Stimulated activated naive B cell treated with anti-CD40 and anti-IgM and Interleukin-4, amounts not matched to agents 10 μg/mL and 1 μg/mL and 100 μg/mL, for 72 hours (primary cell): Measurements from ENCODE around the gene UGT1A6.

Experiments
- ATAC-seq, 2 donors: fragments of 150-1000 bp; cut with Tn5 transposase; replicated peaks; 2 replicates each; pipeline ENCODE4 v1.10.0; 2021; ENCODE audit warnings: moderate library complexity in 1 of 2
- DNase-seq: peaks from one replicate; pipeline ENCODE4 v3.0.0; 2021
- H3K27ac Mint-ChIP-seq: one replicate; pipeline ENCODE4 v1.8.0; 2022; ENCODE audit warnings: mild to moderate bottlenecking, mixed read lengths
- H3K27me3 Mint-ChIP-seq, 2 donors: one replicate each; pipeline ENCODE4 v1.8.0; 2022; ENCODE audit warnings: mixed read lengths in 2 of 2
- H3K36me3 Mint-ChIP-seq, 2 donors: one replicate each; pipeline ENCODE4 v1.8.0; 2022; ENCODE audit warnings: mixed read lengths in 2 of 2, mild to moderate bottlenecking in 1 of 2
- H3K4me1 Mint-ChIP-seq, 2 donors: one replicate each; pipeline ENCODE4 v1.8.0; 2022; ENCODE audit warnings: mixed read lengths in 2 of 2, mild to moderate bottlenecking in 1 of 2
- H3K4me3 Mint-ChIP-seq, 2 donors: one replicate each; pipeline ENCODE4 v1.8.0; 2022; ENCODE audit warnings: mild to moderate bottlenecking in 2 of 2, mixed read lengths in 2 of 2, moderate library complexity in 1 of 2
- H3K9me3 Mint-ChIP-seq, 2 donors: one replicate each; pipeline ENCODE4 v1.8.0; 2022; ENCODE audit warnings: mixed read lengths in 2 of 2, mild to moderate bottlenecking in 1 of 2

Gene UGT1A6

DNA sequence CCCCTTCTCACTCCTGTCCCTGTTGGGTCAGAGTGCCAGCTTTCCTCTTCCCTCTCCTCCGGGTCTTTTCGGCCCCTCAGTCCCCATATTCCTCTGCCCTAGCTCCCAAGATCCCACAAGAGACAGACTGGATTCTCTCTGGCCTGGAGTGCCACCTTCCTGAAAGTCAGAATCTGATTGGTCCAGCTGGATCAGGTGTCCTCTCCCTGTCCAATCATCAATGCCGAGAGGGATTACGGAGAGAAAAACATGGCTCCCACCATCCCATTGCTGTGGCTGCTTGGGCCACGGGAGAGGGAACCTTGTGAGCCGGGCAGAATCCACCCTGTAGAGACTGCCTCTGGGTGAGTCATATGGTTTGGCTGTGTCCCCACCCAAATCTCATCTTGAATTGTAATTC is 82.7 kb downstream of the UGT1A6 start:
- Mint-ChIP-seq H3K4me1 (no peaks in the 10 kb centered on the region), H3K4me3 (no peak overlapping the region), H3K36me3 (peaks cover 4 to 9% of the 10 kb centered on the region in 2 donors), H3K9me3 (peaks cover 9 to 17% of the 10 kb centered on the region in 2 donors), H3K27me3 (peaks cover 20 to 31% of the 10 kb centered on the region in 2 donors), H3K27ac (no peak overlapping the region)
- DNase-seq: no peak
- no peak for ATAC-seq

DNA sequence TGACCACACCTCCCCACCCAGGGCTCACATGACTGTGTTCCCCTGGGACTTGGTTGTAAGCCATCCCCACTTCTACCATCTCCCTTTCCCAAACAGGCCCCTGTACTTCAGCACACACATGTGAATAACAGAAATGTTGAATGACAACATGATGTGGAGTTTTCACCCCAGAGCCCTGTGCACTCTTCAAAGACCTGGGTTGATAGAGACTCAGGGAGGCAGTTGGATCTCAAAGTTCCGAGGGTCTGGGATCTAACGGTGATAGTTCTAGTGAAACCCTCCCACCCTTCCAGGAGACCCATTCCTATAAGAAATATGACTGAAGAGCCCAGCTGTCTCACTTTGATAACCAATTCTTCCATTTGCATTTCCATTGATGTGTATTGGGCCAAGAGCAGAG is 85.3 kb downstream of the UGT1A6 start, which contains the start of gene MROH2A:
Gene MROH2A, plus strand, starts transcription at position 301 of the 400 bp plus-strand sequence. CDS start 1,029 bp downstream, outside the sequence.
- peaks cover 9 to 21% of the 10 kb centered on the region in 2 donors for H3K9me3 Mint-ChIP-seq
- ATAC-seq: no peak
- H3K4me3 Mint-ChIP-seq: no peak within 1 kb of the TSS
- no peak for DNase-seq
- H3K27ac Mint-ChIP-seq: no peak within 1 kb of the TSS
- peaks cover 4 to 9% of the 10 kb centered on the region in 2 donors for H3K36me3 Mint-ChIP-seq
- H3K27me3 Mint-ChIP-seq: peaks cover 30 to 38% of the 10 kb centered on the region in 2 donors
- H3K4me1 Mint-ChIP-seq: no peaks in the 10 kb centered on the region

DNA sequence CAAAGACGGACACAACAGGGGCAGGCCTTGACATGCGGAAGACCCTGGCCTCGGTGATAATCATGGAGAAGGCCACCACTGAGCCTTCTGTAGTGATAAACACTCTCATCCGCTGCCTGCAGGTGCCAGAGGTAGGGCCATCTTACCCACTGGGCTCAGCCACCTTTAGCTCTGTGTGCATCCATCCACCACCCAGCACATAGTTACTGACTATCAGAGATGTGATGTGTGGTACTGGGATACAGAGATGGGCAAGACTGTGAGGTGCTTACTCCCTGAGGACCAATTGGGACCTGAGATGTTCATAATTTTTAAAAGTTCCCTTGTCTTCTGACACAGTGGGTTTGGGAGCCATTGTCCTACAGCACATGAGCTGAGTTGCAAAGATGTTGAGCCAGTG is 87.0 kb downstream of the UGT1A6 start:
- DNase-seq (no peak), ATAC-seq (no peak)
- Mint-ChIP-seq H3K27ac (no peak overlapping the region), H3K9me3 (peaks cover 9 to 21% of the 10 kb centered on the region in 2 donors), H3K4me1 (no peaks in the 10 kb centered on the region), H3K4me3 (no peak overlapping the region), H3K27me3 (peaks cover 36 to 37% of the 10 kb centered on the region in 2 donors), H3K36me3 (peaks cover 4 to 9% of the 10 kb centered on the region in 2 donors)

DNA sequence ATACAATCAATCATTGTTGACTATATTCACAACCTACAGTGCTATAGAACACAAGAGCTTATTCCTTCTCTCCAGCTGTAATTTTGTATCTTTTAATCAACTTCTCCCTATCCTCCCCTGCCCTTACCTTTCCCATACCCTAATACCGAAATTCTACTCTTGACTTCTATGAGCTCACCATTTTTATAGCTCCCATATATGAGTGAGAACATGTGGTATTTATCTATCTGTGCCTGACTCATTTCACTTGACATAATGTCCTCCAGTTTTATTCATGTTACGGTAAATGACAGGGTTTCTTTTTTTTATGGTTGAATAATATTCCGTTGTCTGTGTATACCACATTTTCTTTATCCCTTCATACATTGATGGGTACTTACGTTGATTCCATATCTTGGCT is 88.1 kb downstream of the UGT1A6 start:
- no peak overlapping the region for H3K27ac Mint-ChIP-seq
- no peaks in the 10 kb centered on the region for H3K4me1 Mint-ChIP-seq
- DNase-seq: no peak
- no peak overlapping the region for H3K4me3 Mint-ChIP-seq
- peaks cover 8 to 23% of the 10 kb centered on the region in 2 donors for H3K9me3 Mint-ChIP-seq
- ATAC-seq: no peak
- peaks cover 33 to 43% of the 10 kb centered on the region in 2 donors for H3K27me3 Mint-ChIP-seq
- peaks cover 0 to 7% of the 10 kb centered on the region in 2 donors for H3K36me3 Mint-ChIP-seq

DNA sequence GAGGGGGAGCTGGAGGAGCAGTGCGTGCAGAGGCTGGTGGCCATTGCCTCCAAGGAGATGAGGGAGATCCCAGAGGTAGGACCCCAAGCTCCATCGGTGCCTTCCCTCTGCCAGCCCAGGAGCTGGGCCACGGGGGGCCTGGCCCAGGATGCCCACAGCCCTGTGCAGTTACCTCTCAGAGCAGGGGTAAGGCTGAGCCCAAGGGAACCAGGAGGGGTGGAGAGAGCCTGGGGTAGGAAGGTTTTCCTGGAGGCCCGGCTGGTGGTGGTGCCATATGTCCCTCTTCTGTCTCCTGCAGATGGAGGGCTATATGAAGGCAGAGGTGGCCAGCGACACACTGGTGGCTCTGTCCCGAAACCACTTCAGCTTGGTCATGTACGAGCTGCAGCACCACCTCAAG is 96.9 kb downstream of the UGT1A6 start:
- Mint-ChIP-seq H3K4me3 (no peak overlapping the region), H3K27ac (no peak overlapping the region), H3K4me1 (no peaks in the 10 kb centered on the region), H3K9me3 (peaks cover 9 to 11% of the 10 kb centered on the region in 2 donors), H3K36me3 (peaks cover 4% of the 10 kb centered on the region in 2 donors), H3K27me3 (peaks cover 15 to 21% of the 10 kb centered on the region in 2 donors)
- ATAC-seq (no peak), DNase-seq (no peak)

DNA sequence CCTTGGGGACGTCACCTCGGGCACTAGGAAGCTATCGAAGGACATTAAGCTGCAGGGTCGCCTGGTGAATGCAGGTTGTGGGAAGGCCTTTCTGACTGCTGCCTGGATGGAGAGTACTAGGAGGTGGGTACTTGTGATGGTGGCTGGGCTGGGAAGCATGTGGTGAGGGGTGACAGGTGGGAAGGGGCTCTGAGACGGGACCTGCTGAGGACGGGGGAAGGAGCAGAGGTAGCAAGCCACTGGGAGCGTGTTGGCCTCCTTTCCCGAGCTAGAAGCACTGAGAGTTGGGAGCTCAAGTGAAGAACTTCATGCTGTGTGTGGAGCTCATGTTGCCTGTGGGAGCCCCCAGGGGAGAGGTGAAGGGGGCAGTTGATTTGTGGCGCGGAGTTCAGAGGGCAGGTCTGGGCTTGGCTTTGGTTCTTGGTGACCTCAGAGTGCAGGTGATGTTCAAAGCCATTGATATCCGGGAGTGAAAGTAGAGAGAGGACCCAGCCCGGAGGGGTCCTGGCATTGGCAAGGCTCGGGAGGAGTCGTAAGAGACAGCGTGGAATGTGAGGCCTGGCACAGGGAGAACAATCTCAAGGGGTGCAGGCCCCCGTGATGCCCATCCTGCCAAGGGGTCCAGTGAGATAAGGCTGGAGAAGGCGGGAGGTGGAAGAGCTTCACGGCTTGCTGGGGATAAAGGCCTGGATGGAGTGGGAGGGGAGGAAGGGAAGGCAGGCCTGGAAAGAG is 98.6 kb downstream of the UGT1A6 start:
- H3K4me3 Mint-ChIP-seq: no peak overlapping the region
- H3K27me3 Mint-ChIP-seq: peaks cover 10 to 15% of the 10 kb centered on the region in 2 donors
- peaks cover 0 to 1% of the 10 kb centered on the region in 2 donors for H3K36me3 Mint-ChIP-seq
- H3K27ac Mint-ChIP-seq: no peak overlapping the region
- no peaks in the 10 kb centered on the region for H3K4me1 Mint-ChIP-seq
- H3K9me3 Mint-ChIP-seq: peaks cover under 1 to 2% of the 10 kb centered on the region in 2 donors
- no peak for ATAC-seq
- no peak for DNase-seq

DNA sequence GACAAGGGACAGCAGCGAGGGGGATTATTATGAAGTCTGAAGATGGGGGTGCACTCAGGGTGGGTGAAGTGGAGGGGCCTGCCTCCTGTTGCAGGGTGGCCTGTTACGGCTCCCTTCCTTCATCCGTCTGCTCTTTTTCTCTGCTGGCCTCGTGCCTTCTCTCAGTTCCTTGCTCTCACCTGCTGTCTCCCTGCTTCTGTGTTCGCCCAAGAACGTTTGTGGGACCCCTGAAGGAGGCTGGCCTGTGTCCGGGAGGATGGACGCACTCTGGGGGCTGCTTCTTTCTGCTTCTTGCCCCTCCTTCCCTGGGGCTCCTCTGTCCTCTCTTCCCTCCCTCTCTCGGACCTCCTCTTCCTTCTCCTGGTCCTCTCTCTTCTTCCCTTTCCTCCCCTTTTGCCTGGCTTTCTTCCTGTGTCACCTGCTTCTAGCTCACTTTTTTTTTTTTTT is 99.2 kb downstream of the UGT1A6 start:
- H3K27me3 Mint-ChIP-seq: peaks cover 10 to 15% of the 10 kb centered on the region in 2 donors
- H3K4me1 Mint-ChIP-seq: no peaks in the 10 kb centered on the region
- H3K36me3 Mint-ChIP-seq: no peaks in the 10 kb centered on the region
- no peak overlapping the region for H3K27ac Mint-ChIP-seq
- ATAC-seq: no peak
- no peak overlapping the region for H3K4me3 Mint-ChIP-seq
- no peak for DNase-seq
- no peaks in the 10 kb centered on the region for H3K9me3 Mint-ChIP-seq

DNA sequence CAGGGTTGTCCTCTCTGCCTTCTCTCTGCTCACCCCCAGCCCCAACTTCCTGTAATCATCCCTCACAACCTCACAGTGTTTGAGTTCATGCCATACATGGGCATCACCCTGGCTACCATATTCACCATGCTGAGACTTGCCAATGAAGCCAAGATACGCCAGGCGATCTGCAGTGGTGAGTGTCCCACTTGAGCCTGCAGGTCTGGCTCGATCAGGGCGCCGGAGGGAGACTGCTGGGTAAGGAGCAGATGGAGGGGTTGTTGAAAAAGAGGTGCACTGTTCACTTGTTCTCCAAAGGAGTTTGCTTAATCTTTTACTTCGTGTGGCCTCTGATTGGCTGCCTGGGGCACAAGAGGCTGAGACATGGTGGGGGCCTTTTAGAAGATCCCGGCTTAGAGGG is 100.0 kb downstream of the UGT1A6 start:
- no peak overlapping the region for H3K27ac Mint-ChIP-seq
- H3K9me3 Mint-ChIP-seq: no peaks in the 10 kb centered on the region
- no peaks in the 10 kb centered on the region for H3K36me3 Mint-ChIP-seq
- DNase-seq (no peak), ATAC-seq (no peak)
- no peaks in the 10 kb centered on the region for H3K4me1 Mint-ChIP-seq
- no peak overlapping the region for H3K4me3 Mint-ChIP-seq
- H3K27me3 Mint-ChIP-seq: peaks cover 10 to 15% of the 10 kb centered on the region in 2 donors

DNA sequence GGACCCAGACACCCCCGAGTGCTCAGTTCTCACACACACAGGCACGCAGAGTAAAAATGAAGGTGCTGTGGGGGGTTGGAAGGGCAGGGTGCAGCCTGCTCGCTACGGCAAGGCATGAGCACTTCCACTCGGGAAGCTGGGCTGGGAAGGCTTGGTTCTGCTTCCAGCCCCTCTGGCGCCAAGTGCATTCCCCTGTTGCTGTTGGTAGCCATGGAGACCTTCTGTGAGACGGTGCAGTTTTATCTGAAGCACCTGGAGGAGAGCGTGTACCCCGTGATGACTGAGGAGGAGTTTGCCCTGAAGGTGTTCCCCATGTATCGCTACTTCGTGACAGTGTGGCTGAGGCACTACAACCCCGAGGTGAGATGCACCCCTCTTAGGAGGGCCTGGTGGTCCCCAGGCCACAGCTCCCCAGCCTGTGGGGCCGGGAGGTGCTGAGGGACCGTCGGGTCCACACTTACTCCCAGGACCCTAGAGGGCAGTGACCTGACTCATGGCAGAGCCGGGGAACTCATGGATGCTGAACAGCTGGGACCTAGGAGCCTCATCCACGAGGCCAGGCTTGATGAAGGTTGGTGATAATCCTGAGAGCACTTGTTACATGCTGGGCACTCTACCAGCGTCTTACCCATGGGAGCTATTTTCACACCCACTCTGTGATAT is 100.9 kb downstream of the UGT1A6 start:
- no peak for ATAC-seq
- H3K9me3 Mint-ChIP-seq: no peaks in the 10 kb centered on the region
- no peaks in the 10 kb centered on the region for H3K36me3 Mint-ChIP-seq
- no peaks in the 10 kb centered on the region for H3K4me1 Mint-ChIP-seq
- no peak overlapping the region for H3K4me3 Mint-ChIP-seq
- DNase-seq: no peak
- no peak overlapping the region for H3K27ac Mint-ChIP-seq
- H3K27me3 Mint-ChIP-seq: peaks cover 10 to 15% of the 10 kb centered on the region in 2 donors

DNA sequence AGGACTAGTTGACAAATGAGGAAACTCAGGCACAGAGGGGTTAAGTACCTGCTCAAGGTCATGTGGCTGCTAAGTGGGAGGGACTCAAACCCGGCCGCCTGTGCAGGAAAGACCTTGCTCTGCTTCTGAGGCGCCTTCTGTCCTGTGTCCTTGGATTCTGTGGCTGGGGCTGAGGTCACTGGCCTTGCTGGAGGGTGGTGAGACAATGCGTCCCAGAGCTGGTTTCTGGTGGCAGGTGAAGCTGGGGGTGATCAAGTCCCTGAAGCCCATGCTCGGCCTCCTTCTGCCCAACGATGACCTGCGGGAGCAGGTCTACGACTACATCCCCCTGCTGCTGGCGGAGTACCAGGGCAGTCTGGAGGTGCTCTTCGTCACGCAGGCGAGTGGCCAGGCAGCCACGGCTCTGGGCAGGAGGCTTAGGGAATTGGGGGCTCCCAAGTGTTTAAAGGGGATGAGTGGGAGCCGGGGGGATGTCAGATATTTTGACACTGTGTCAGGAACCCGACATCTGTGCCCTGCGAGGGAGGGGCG is 101.5 kb downstream of the UGT1A6 start:
- no peak for ATAC-seq
- Mint-ChIP-seq H3K4me3 (no peak overlapping the region), H3K36me3 (no peaks in the 10 kb centered on the region), H3K27me3 (peaks cover 8 to 15% of the 10 kb centered on the region in 2 donors), H3K4me1 (no peaks in the 10 kb centered on the region), H3K9me3 (no peaks in the 10 kb centered on the region), H3K27ac (no peak overlapping the region)
- DNase-seq: no peak

DNA sequence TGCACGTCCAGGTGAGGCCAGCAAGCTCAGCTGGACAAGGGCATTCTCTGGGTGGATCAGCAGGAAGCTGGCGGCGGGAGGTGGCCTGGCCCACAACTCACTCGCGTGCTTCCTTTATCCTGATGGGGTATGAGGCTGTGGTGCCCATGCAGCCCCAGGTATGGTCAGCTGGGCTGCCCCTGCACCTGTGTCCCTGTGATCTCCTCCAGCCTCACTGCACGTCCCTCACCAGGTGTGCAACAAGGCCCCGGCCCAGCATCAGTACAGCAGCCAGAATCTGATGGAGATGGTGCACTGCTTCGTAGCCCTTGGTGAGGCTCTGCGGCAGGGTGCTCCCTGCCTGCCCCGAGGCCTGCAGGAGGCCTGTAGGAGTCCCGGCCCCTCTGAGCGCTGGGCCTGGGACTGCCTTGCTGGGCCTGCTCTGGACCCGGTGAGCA is 103.1 kb downstream of the UGT1A6 start:
- no peaks in the 10 kb centered on the region for H3K36me3 Mint-ChIP-seq
- peaks cover 5 to 15% of the 10 kb centered on the region in 2 donors for H3K27me3 Mint-ChIP-seq
- H3K9me3 Mint-ChIP-seq: no peaks in the 10 kb centered on the region
- no peak for ATAC-seq
- no peak for DNase-seq
- no peak overlapping the region for H3K27ac Mint-ChIP-seq
- no peaks in the 10 kb centered on the region for H3K4me1 Mint-ChIP-seq
- no peak overlapping the region for H3K4me3 Mint-ChIP-seq

DNA sequence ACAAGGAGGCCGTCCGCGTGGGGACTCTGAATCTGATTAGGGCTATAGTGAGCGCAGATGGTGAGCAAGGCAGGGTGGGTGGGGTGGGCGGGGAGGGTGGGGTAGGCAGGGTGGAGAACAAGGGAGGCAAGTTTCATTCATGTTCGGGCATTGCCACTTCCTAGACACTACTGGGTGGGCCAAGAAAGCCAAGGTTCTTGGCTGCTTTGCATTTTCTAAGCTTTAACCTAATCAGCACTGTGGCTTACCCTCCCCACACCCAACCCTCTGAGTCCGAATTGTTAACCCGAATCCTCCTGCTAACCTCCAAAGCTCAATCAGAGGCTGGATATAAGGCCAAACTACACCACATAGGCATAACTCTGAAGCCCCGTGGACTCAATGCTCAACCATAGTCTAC is 103.6 kb downstream of the UGT1A6 start:
- H3K27me3 Mint-ChIP-seq: peaks cover 3 to 10% of the 10 kb centered on the region in 2 donors
- no peaks in the 10 kb centered on the region for H3K9me3 Mint-ChIP-seq
- H3K4me1 Mint-ChIP-seq: peaks cover 0 to 3% of the 10 kb centered on the region in 2 donors
- no peaks in the 10 kb centered on the region for H3K36me3 Mint-ChIP-seq
- DNase-seq: no peak
- ATAC-seq: no peak
- no peak overlapping the region for H3K27ac Mint-ChIP-seq
- H3K4me3 Mint-ChIP-seq: no peak overlapping the region

DNA sequence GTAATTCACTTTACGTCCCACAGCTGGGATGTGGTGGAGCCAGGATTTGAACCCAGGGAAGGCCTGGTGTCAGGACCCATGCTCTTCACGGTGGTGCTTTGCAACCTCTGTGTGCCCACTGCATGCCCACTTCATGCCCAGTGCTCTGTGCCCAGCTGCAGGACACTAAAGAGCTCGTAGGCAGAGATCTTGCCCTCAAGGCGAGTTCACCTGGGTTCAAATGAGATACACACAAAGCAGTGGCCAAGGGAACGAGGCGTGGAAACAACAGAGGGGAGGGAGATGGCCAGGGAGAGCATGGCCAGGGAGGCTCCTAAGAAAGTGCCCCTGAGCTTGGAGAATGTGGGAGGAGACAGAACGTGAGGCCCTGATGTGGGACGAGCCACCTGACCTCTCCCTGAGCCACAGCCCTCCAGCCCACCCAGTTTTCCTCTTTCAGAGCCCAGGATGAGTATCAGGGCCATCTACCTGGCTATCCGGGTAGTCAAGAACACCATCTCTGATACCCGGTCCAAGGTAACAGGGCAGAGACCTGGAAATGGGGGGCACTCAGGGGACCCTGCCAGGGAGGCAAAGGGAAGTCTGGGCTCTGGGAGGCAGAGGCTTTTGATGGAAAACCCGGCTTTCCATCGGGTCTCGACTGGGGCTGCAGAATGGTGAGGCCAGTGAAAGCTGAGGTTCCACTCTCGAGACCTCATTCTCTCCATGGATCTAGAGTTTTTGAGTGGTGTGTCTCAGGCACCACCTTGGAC is 105.8 kb downstream of the UGT1A6 start:
- Mint-ChIP-seq H3K27me3 (peaks cover 9 to 18% of the 10 kb centered on the region in 2 donors), H3K9me3 (no peaks in the 10 kb centered on the region), H3K36me3 (no peaks in the 10 kb centered on the region), H3K27ac (no peak overlapping the region), H3K4me1 (peaks cover 2 to 9% of the 10 kb centered on the region in 2 donors), H3K4me3 (no peak overlapping the region)
- DNase-seq (no peak), ATAC-seq (no peak)

DNA sequence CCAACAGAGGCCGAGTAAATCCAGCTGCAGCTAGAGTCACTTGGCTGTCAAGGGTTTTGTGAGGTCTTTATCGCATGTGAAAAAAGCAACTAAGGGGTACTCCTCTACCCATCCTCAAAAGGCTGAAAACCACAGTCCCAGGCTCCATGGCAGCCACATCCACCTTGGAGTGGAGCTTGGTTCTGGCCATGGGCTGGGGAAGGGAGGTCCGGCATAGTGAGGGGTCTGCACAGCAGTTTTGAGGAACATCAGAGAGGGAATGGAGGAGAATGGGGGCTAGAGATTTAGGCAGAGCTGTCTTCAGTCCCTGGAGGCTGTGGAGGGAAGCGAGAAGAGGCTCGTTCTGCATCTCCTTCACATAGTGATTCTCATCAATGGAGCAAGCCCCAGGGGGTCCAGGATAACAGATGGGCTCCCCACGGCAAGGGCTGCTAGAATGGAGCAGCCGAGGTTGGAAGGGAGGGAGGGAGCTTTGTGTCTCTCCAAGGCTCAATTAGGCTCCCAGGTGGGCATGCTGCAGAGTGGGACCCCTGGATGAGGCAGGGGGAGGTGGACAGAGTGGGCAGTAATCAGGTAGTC is 106.5 kb downstream of the UGT1A6 start:
- Mint-ChIP-seq H3K27ac (no peak overlapping the region), H3K4me3 (no peak overlapping the region), H3K4me1 (peaks cover 2 to 9% of the 10 kb centered on the region in 2 donors), H3K36me3 (no peaks in the 10 kb centered on the region), H3K9me3 (no peaks in the 10 kb centered on the region), H3K27me3 (peaks cover 15 to 25% of the 10 kb centered on the region in 2 donors)
- ATAC-seq: no peak
- no peak for DNase-seq
